ENCODE results near the gene DSTYK.

DSTYK gene

DNA sequence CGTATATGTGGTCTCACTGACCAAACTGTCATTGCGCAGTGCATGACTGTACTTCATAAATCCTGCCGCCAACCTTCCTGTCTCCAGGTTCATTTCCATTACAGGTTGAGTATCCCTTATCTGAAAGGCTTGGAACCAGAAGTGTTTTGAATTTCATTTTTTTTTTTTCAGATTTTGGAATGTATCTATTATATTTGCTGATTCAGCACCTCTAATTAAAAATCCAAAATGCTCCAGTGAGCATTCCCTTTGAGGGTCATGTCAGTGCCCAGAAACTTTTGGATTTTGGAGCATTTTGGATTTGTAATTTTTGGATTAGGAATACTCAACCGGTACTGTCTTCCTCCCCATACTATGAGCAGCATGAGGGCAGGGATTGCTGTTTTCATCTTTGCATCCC, 59.0 kb downstream of the DSTYK start:
- H3K36me3 ChIP-seq, result peaks cover 54 to 90% (median 78%) of the 10 kb centered on the region in 3 donors
- TF ChIP-seq, protein P1, sequence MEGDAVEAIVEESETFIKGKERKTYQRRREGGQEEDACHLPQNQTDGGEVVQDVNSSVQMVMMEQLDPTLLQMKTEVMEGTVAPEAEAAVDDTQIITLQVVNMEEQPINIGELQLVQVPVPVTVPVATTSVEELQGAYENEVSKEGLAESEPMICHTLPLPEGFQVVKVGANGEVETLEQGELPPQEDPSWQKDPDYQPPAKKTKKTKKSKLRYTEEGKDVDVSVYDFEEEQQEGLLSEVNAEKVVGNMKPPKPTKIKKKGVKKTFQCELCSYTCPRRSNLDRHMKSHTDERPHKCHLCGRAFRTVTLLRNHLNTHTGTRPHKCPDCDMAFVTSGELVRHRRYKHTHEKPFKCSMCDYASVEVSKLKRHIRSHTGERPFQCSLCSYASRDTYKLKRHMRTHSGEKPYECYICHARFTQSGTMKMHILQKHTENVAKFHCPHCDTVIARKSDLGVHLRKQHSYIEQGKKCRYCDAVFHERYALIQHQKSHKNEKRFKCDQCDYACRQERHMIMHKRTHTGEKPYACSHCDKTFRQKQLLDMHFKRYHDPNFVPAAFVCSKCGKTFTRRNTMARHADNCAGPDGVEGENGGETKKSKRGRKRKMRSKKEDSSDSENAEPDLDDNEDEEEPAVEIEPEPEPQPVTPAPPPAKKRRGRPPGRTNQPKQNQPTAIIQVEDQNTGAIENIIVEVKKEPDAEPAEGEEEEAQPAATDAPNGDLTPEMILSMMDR (IDR thresholded peaks at IDR 0.05), result no peak
- intact Hi-C loops (cut with DNase I; ENCODE audit: low total_unique reads), result no loop called here

DNA sequence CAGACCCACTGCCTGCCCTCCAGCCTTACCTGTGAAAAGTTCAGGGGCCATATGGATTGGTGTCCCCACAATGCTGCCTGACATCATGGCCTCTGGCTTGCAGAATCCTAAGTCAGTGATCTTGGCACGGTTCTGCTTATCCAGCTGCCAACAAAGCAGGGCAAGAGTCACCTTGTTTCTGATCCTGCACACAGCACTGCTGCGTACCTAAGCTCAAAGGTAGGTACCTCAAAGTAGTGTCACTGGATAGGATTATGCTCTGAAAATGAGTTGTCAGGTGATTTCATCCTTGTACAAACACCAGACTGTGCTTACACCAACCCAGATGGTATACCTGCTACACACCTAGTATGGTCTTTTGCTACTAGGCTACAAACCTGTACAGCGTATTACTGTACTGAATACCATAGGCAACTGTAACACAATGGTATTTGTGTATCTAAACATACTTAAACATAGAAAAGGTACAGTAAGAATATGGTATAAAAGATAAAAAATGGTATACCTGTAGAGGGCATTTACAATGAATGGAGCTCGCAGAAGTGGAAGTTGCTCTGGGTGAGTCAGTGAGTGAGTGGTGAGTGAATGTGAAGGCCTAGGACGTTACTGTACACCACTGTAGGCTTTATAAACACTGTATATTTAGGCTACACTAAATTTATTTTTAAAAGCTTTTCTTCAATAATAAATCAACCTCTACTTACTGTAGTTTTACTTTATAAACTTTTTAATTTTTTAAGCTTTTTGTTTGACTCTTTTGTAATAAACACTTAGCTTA, 60.7 kb downstream of the DSTYK start:
- TF ChIP-seq, protein P1 (IDR thresholded peaks at IDR 0.05), result no peak
- H3K4me3 ChIP-seq, result no peak overlapping the region
- no peak for DNase-seq
- H3K27ac ChIP-seq, result no peak overlapping the region
- no peaks in the 10 kb centered on the region for H3K27me3 ChIP-seq
- no peaks in the 10 kb centered on the region for H3K9me3 ChIP-seq
- no peaks in the 10 kb centered on the region for H3K4me1 ChIP-seq
- peaks cover 50 to 90% (median 73%) of the 10 kb centered on the region in 3 donors for H3K36me3 ChIP-seq
- intact Hi-C loops (cut with DNase I; ENCODE audit: low total_unique reads), result no loop called here

More for the DNA sequence above, 59.0 kb downstream of the DSTYK start:
- H3K4me1 ChIP-seq, result no peaks in the 10 kb centered on the region
- no peak overlapping the region for H3K4me3 ChIP-seq
- no peaks in the 10 kb centered on the region for H3K27me3 ChIP-seq
- no peak overlapping the region for H3K27ac ChIP-seq
- no peaks in the 10 kb centered on the region for H3K9me3 ChIP-seq
- no peak for DNase-seq

DNA sequence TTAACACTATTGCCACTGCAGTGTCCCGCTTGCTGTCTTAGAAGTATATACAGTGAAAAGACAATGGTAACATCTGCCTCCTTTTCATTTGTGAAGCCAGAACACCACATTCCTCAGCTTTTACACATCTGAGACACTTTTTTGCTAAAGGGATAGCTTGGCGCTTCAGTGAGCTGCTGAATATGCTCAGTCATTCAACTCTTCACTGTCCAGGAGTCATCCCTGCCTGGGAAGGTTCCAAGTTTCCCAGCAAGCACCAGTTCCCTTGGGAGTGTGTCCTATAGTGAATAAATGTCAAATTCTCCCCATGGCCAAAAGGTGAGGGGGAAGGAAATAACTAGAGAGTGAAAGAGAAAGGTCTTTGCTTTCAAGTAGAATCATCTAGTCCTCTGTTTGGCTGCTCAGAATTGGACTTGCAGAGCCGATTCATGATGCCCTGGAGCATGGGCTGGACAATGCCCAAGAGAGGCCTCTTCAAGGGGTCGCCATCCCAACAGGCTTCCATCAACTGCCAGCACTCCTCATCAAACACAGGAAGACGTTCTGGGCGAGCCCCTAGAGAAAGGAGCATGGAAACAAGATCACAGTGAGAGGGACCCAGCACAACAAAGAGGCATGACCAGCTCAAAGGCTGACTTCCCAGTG, 64.2 kb downstream of the DSTYK start:
- DNase-seq, result no peak
- Histone ChIP-seq H3K36me3 (peaks cover 38 to 57% (median 40%) of the 10 kb centered on the region in 3 donors), H3K4me3 (no peak overlapping the region), H3K9me3 (no peaks in the 10 kb centered on the region), H3K27me3 (no peaks in the 10 kb centered on the region), H3K27ac (no peak overlapping the region), H3K4me1 (peaks cover 0 to 21% (median 8%) of the 10 kb centered on the region in 4 donors)
- TF ChIP-seq, protein P1 (IDR thresholded peaks at IDR 0.05), result no peak
- intact Hi-C loops (cut with DNase I; ENCODE audit: low total_unique reads), result no loop called here

DNA sequence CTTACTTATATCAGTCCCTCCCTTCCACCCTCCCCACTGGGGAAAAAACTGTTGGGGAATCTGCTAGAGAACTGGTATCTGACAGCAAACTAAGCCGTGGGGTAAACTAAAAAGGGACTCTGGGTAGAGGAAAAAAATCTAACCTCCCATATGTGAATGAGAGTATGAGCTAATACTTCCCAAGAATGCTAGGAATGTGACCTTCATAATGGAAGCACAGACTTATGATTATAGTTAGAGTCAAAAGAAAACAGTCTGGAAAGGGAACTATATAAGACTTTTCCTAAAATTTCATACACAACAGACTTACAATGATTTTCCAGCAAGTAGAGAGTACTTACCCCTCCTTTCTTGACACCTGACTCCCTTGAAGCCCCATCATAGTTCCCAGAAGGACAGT, 66.8 kb downstream of the DSTYK start:
- Histone ChIP-seq H3K9me3 (no peaks in the 10 kb centered on the region), H3K27ac (peak overlapping the region; percentile 9 to 28), H3K27me3 (no peaks in the 10 kb centered on the region), H3K4me1 (peaks cover 0 to 32% (median 16%) of the 10 kb centered on the region in 4 donors), H3K4me3 (no peak overlapping the region), H3K36me3 (peaks cover 25 to 37% (median 30%) of the 10 kb centered on the region in 3 donors)
- DNase-seq, result no peak
- intact Hi-C loops (cut with DNase I; ENCODE audit: low total_unique reads), result no loop called here
- TF ChIP-seq, protein P1 (IDR thresholded peaks at IDR 0.05), result no peak

DNA sequence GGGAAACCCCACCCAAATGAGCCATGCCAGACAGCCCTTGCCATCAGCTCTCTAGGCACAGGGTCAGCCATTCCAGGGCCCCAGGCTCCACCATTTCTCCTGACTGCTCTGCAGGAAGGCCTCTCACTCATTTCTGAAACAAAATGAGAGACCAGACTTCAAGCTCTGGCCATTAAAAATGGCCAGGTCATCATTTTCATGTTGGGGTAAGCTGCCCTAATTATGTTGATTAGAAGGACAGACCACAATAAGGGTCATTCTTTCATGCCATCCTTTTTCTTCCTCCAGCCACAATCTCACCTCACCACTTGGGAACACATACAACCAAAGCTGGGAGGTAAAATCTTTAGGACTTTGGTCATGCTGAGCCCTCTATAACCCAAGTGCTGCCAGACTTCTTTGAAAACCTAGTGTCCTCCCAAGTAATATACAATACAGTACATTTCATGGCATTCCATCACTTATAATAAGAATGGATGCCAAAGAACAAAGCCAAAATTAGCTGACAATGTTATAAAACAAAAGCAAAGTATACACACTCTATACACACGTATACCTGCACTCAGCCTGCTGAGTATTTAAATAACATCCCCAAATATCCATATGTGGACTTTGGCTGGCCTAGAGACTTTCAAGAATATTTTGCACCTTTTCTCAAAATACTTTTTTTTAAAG, 67.3 kb downstream of the DSTYK start:
- intact Hi-C loops (cut with DNase I; ENCODE audit: low total_unique reads), result no loop called here

More for the DNA sequence above, 67.3 kb downstream of the DSTYK start:
- Histone ChIP-seq H3K36me3 (peaks cover 19 to 33% (median 25%) of the 10 kb centered on the region in 3 donors), H3K27me3 (no peaks in the 10 kb centered on the region), H3K4me3 (no peak overlapping the region), H3K4me1 (peaks cover 0 to 32% (median 16%) of the 10 kb centered on the region in 4 donors), H3K9me3 (no peaks in the 10 kb centered on the region), H3K27ac (peak overlapping the region; percentile 9 to 28)
- TF ChIP-seq, protein P1 (IDR thresholded peaks at IDR 0.05), result no peak
- DNase-seq, result no peak

All from tibial artery (tissue), 4 donors.